ENCODE results near the gene AGAP1. TPM values are rescaled to one million over a fixed set of nuclear protein-coding genes. Genes with fewer than 3 reads are reported as not detected.

The AGAP1 gene
- total and polyA plus RNA-seq, 2 donors (not counting 3 experiments of a cell fraction or from before 2014, with no cell fraction given) = 10.2 to 20.9 TPM

DNA sequence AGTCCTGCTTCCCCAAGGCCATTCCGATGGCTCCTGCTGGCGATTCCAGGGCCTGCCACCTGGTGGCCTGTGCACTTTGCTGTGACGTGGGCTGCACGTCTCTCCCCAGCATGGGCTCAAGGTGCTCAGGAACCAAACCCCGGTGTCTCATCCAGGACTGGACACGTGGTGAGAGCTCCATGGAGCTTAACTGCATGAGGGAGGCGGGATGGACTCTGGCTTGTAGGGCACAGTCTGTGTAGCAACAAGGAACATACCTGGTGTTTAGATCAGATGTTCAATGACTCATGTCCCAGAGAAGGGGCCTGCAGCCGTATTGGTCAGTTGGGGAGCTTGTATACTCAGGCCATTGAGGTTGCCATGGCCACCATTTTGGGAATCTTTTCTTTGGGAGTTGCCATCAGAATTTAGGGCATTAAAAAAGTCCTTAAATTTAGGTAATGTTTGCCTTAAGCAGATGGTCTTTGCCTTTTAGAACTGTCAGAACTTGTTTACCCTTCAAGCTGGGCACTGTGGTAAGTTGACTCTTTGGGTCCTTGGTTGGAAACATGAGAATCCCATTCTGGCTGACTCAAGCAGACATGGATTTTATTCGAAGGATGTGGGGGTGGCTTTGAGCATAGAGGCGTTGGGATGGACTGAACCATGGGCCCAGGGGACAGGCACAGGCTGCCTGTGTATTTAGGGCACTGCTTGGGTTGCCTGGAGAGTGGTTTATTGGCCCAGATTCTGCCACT is 21.0 kb downstream of the AGAP1 start:
- DNase-seq (ENCODE audit: low read depth, low spot score) = no peak
- peaks cover 5% of the 10 kb centered on the region for H3K79me2 ChIP-seq (ENCODE audit: control insufficient read depth, insufficient read depth, low read length)
- dilution Hi-C loops (cut with MboI; ENCODE audit: extremely low pct_ligation_motif_present, low sequenced_read_pairs) = no loop called here
- intact Hi-C loops (cut with micrococcal nuclease) = no loop called here
- no peak overlapping the region for H3K4me3 ChIP-seq (replicated peaks in 1 of 3; ENCODE audit: insufficient read depth in 1 of 3, low read depth in 1 of 3, low read length in 3 of 3)
- ChIA-PET POLR2A (no interaction called here), CTCF (interaction anchor here (0.6 to 0.8 kb wide), 2 partner anchors 79 to 232 kb away, joined by 3 to 5 read pairs; no protein-coding TSS in a partner anchor)
- no peaks in the 10 kb centered on the region for H3K27me3 ChIP-seq (ENCODE audit: control insufficient read depth in 2 of 2, insufficient read depth in 2 of 2, low read length in 2 of 2)
- no peak overlapping the region for H3K27ac ChIP-seq (ENCODE audit: insufficient read depth, low read depth, low read length)
- no peak for FAIRE-seq
- H3K9me3 ChIP-seq (replicated peaks; ENCODE audit: control insufficient read depth, insufficient read depth, low read length) = no peaks in the 10 kb centered on the region
- TF ChIP-seq POLR2A (IDR thresholded peaks at IDR 0.05; ENCODE audit: low read depth, low read length) (no peak), EZH2 (IDR thresholded peaks at IDR 0.05; ENCODE audit: borderline replicate concordance, low read depth, low read length, severe bottlenecking) (no peak), FOS (IDR thresholded peaks at IDR 0.05; ENCODE audit: borderline replicate concordance, insufficient read depth, low read length) (no peak), MYC (IDR thresholded peaks at IDR 0.05; ENCODE audit: low read depth, low read length) (no peak), JUN (IDR thresholded peaks at IDR 0.05; ENCODE audit: borderline replicate concordance, insufficient read depth, insufficient read length, low read depth) (no peak), GATA2 (IDR thresholded peaks at IDR 0.05; ENCODE audit: insufficient read depth, insufficient read length, low read depth, low read length) (no peak), POLR2AphosphoS5 (IDR thresholded peaks at IDR 0.05; ENCODE audit: insufficient read depth, low read depth, low read length) (no peak)
- TF ChIP-seq, protein P1, sequence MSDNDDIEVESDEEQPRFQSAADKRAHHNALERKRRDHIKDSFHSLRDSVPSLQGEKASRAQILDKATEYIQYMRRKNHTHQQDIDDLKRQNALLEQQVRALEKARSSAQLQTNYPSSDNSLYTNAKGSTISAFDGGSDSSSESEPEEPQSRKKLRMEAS (IDR thresholded peaks at IDR 0.05; ENCODE audit: insufficient read depth, insufficient read length) = no peak
- TF ChIP-seq, protein P2, sequence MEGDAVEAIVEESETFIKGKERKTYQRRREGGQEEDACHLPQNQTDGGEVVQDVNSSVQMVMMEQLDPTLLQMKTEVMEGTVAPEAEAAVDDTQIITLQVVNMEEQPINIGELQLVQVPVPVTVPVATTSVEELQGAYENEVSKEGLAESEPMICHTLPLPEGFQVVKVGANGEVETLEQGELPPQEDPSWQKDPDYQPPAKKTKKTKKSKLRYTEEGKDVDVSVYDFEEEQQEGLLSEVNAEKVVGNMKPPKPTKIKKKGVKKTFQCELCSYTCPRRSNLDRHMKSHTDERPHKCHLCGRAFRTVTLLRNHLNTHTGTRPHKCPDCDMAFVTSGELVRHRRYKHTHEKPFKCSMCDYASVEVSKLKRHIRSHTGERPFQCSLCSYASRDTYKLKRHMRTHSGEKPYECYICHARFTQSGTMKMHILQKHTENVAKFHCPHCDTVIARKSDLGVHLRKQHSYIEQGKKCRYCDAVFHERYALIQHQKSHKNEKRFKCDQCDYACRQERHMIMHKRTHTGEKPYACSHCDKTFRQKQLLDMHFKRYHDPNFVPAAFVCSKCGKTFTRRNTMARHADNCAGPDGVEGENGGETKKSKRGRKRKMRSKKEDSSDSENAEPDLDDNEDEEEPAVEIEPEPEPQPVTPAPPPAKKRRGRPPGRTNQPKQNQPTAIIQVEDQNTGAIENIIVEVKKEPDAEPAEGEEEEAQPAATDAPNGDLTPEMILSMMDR (IDR thresholded peaks at IDR 0.05; ENCODE audit: extremely low read depth in 1 of 2, insufficient read depth in 1 of 2, low read depth in 1 of 2, low read length in 2 of 2) = no peak
- H3K36me3 ChIP-seq (ENCODE audit: control insufficient read depth in 2 of 2, extremely low read depth in 1 of 2, insufficient read depth in 2 of 2, low read length in 2 of 2) = no peaks in the 10 kb centered on the region
- no peaks in the 10 kb centered on the region for H3K9me1 ChIP-seq (replicated peaks; ENCODE audit: control insufficient read depth, extremely low read depth, insufficient read depth, low read length)
- no peak overlapping the region for H3K4me2 ChIP-seq (ENCODE audit: insufficient read depth, low read length)
- peaks cover 14% of the 10 kb centered on the region for H3K4me1 ChIP-seq (ENCODE audit: control insufficient read depth, extremely low read depth, insufficient read depth, low read length)
- no peak overlapping the region for H3K9ac ChIP-seq (replicated peaks; ENCODE audit: extremely low read depth, insufficient read depth, low read length)
- no peaks in the 10 kb centered on the region for H4K20me1 ChIP-seq (replicated peaks; ENCODE audit: control insufficient read depth, extremely low read depth, insufficient read depth, low read length)
- no peak overlapping the region for H2AFZ ChIP-seq (ENCODE audit: low read depth, low read length)
- no TSS peak for BruUV-seq (replicated peaks)

Data from endothelial cell of umbilical vein (primary cell).